Neutrophil (primary cell): ENCODE data around the gene WDHD1.

ENCODE experiments used
- H3K27ac ChIP-seq: fragments of 200-600 bp; sonication (generic); 2 replicates; pipeline ENCODE4 v1.5.1; 2016; ENCODE audit warnings: mild to moderate bottlenecking, moderate library complexity
- H3K27me3 ChIP-seq: fragments of 200-600 bp; sonication (generic); 2 replicates; pipeline ENCODE4 v1.6.0; 2016; ENCODE audit warnings: mild to moderate bottlenecking
- H3K36me3 ChIP-seq: fragments of 200-600 bp; sonication (generic); 2 replicates; pipeline ENCODE4 v1.5.1; 2017
- H3K4me1 ChIP-seq, 2 experiments: fragments of 200-600 bp in 1 of 2; sonication (generic) in 1 of 2; 1 replicate in 1 of 2; 2 replicates in 1 of 2; pipeline versions ENCODE4 v1.5.1 to v1.6.1; 2013 to 2016; ENCODE audit warnings: low read depth in 1 of 2, low read length in 1 of 2, mild to moderate bottlenecking in 1 of 2, moderate library complexity in 1 of 2; ENCODE audit not compliant: control insufficient read depth in 1 of 2, insufficient read depth in 1 of 2
- H3K4me3 ChIP-seq, 2 experiments: fragments of 200-600 bp in 1 of 2; sonication (generic) in 1 of 2; 1 replicate in 1 of 2; 2 replicates in 1 of 2; pipeline ENCODE4 v1.5.1; 2013 to 2016; ENCODE audit warnings: low read depth in 1 of 2, low read length in 1 of 2, mild to moderate bottlenecking in 1 of 2, moderate library complexity in 1 of 2
- H3K9me3 ChIP-seq: fragments of 200-600 bp; sonication (generic); 2 replicates; pipeline ENCODE4 v1.5.1; 2016
- TF ChIP-seq, protein P1 (sequence below): fragments of 200-600 bp; sonication (generic); IDR thresholded peaks from 2 replicates; pipeline ENCODE4 v1.5.1; 2016; ENCODE audit warnings: antibody characterized with exemption

Gene WDHD1

DNA sequence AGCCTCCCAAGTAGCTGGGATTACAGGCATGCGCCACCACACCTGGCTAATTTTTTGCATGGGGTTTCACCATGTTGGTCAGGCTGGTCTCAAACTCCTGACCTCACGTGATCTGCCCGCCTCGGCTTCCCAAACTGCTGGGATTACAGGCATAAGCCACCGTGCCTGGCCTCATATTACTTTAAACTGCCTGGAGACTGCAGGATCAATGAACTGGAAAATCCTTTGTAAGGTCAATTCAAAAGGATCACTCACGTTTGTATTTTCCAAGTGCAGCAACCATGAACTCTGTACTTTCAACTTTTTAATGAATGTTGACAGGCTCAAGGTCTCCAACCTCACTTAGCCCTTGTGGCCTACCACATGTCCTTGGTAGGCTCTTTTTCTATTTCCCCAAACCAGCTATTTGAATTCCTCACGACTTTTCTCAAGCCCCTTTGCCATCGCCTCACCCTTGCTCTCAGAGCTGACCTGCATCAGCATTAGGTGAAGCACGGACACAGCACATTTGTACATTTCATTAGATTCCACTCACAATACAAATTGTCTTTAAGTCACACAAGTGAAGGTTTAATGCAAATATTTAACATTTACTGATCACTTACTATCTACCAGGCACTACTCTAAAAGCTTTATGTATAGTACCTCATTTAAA lies 82.0 kb downstream of the WDHD1 start:
- H3K36me3 ChIP-seq = peaks cover 5% of the 10 kb centered on the region
- no peak overlapping the region for H3K4me3 ChIP-seq
- H3K4me1 ChIP-seq = no peaks in the 10 kb centered on the region
- no peaks in the 10 kb centered on the region for H3K9me3 ChIP-seq
- TF ChIP-seq, protein P1, sequence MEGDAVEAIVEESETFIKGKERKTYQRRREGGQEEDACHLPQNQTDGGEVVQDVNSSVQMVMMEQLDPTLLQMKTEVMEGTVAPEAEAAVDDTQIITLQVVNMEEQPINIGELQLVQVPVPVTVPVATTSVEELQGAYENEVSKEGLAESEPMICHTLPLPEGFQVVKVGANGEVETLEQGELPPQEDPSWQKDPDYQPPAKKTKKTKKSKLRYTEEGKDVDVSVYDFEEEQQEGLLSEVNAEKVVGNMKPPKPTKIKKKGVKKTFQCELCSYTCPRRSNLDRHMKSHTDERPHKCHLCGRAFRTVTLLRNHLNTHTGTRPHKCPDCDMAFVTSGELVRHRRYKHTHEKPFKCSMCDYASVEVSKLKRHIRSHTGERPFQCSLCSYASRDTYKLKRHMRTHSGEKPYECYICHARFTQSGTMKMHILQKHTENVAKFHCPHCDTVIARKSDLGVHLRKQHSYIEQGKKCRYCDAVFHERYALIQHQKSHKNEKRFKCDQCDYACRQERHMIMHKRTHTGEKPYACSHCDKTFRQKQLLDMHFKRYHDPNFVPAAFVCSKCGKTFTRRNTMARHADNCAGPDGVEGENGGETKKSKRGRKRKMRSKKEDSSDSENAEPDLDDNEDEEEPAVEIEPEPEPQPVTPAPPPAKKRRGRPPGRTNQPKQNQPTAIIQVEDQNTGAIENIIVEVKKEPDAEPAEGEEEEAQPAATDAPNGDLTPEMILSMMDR = no peak
- no peaks in the 10 kb centered on the region for H3K27me3 ChIP-seq
- H3K27ac ChIP-seq = no peak overlapping the region

DNA sequence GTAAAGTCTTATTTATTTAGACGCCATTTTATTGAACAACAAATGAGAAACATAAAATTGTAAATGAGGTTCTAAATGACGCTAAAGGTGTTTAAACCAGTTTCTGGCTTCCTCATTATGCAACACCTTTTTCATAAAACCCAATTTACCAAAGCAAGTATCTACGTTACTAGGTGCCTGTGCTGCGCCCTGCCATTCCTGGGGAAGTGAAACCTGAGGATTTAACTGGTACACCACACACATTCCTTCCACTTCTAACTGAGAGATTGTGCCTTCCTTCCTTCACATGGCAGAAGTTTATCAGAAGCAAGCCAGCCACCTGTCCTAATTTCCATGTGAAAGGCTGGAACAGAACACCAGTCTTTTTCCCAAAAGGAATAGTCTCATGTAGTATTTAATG lies 84.0 kb downstream of the WDHD1 start:
- Histone ChIP-seq H3K4me1 (no peaks in the 10 kb centered on the region), H3K36me3 (peaks cover 5% of the 10 kb centered on the region), H3K27me3 (no peaks in the 10 kb centered on the region), H3K9me3 (no peaks in the 10 kb centered on the region), H3K27ac (no peak overlapping the region), H3K4me3 (no peak overlapping the region)
- TF ChIP-seq, protein P1 = no peak

DNA sequence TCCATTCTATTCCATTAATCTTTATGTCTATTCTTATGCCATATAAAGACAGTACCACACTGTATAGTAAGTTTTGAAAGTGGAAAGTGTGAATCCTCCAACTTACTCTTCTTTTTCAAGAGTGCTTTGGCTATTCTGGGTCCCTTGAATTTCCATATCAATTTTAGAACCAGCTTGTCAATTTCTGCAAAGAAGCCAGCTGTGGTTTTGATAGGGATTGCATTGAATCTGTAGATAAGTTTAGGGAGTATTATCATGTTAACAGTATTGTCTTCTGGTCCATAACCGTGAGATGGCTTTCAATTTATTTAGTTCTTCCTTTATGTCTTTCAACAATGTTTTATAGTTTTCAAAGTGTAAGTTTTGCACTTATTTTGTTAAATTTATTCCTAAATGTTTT lies 90.1 kb downstream of the WDHD1 start:
- Histone ChIP-seq H3K27me3 (no peaks in the 10 kb centered on the region), H3K4me3 (no peak overlapping the region), H3K27ac (no peak overlapping the region), H3K9me3 (no peaks in the 10 kb centered on the region), H3K4me1 (no peaks in the 10 kb centered on the region), H3K36me3 (no peaks in the 10 kb centered on the region)
- TF ChIP-seq, protein P1 = no peak

DNA sequence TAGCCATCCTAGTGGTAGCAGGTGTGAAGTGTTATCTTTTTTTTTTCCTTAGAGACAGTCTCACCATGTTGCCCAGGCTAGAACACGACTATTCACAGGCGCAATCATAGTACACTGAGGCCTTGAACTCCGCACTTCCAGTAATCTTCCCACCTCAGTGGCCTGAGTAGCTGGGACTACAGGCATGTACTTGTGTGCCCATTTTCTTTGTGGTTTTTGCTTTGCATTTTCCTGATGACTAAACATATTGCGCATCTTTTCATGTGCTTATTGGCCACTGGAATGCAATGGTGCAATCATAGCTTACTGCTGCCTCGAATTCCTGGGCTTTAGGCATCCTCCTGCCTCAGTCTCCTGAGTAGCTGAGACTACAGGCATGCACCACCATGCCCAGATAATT lies 90.9 kb downstream of the WDHD1 start:
- no peaks in the 10 kb centered on the region for H3K4me1 ChIP-seq
- H3K27me3 ChIP-seq = no peaks in the 10 kb centered on the region
- H3K9me3 ChIP-seq = no peaks in the 10 kb centered on the region
- H3K27ac ChIP-seq = no peak overlapping the region
- TF ChIP-seq, protein P1 = no peak
- H3K36me3 ChIP-seq = no peaks in the 10 kb centered on the region
- no peak overlapping the region for H3K4me3 ChIP-seq

DNA sequence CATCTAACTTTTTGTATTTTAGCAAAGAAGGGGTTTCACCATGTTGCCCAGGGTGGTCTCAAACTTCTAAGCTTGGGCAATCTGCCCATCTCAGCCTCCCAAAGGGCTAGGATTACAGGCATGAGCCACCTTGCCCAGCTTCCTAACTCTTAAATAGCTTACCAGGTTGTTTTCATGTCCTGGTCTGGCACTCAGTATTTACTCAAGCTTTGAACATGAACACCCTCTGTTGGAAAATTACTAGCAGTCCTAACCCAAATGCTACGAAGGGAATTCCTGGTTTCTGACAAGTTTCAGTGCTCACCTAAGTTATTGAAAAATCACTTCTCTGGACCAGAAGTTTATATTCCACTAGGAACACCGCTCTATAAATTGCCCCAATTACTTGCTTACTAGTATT lies 91.8 kb downstream of the WDHD1 start:
- Histone ChIP-seq H3K27ac (no peak overlapping the region), H3K27me3 (no peaks in the 10 kb centered on the region)
- TF ChIP-seq, protein P1 = no peak

More for the DNA sequence above, 91.8 kb downstream of the WDHD1 start:
- H3K9me3 ChIP-seq = no peaks in the 10 kb centered on the region
- no peak overlapping the region for H3K4me3 ChIP-seq
- H3K4me1 ChIP-seq = no peaks in the 10 kb centered on the region
- H3K36me3 ChIP-seq = no peaks in the 10 kb centered on the region
